T-helper 1 cell (primary cell): ENCODE data around the gene GLCE.
"Not testable (repeated sequence)": the region's sequence is repeated elsewhere in the genome, so short reads cannot be mapped to it uniquely, and the experiment has no call there.

Experiments used
- DNase-seq, 5 donors: peaks; one replicate each; pipeline ENCODE4 v3.0.0-alpha.2; 2012 to 2020

The GLCE gene

DNA sequence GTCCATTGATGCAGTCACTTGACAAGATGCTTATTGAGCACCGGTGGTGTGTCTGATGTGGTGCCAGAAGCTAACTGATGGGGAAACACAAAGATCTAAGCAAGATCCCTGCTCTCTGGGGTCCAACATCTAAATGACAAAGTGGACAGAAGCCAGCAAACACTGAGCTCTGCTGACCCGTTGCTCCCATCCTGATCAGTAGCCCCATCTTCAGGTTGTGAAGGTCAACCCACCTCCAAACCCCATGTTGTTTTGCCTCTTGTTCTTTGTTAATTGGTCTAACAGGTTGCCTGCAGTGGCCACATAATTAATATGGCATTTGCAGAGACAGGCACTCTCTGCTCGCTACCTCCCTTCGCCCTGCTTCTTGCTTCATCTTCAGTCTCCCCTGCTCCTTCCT is 21.5 kb upstream of the GLCE start:
- DNase-seq, result no peak

DNA sequence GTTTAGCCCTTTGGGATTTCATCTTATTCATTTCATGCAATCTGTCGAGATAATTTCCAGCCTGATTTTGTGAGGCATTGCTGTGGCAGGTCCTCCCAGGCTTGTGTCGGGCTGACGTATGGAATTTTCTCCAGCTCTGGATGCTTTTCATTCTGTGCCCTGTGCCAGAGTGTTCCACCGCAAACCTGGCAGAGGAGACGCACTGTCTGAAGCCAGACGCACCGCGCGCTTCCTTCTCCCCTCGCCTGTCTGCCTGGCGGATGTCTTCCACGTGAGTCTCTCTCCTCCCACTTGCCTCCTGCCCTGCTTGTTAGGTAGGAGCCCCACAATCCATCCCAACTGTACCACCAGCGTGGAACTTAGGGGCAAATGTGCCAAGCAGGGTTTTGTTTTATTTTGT is 20.1 kb upstream of the GLCE start:
- no peak for DNase-seq

DNA sequence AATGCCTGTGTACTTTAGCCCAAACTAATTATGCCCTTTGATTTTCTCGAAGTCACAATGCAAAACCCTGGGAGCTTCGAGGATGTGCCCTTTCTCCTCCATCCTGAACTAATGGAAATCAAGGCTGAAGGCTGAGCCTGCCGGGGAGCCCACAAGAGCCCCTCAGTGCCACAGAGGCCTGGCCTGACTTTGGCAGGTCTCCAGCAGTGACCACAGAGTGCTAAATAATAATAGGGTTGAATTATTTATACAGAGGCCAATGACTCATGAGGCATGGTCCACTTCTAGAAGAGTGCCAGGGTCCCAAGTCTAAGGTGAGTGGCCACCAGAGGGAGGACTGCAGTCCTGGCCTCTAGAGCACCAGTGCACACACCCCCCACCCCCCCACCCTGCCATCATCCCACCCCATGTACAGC is 19.1 kb upstream of the GLCE start:
- DNase-seq, result no peak

DNA sequence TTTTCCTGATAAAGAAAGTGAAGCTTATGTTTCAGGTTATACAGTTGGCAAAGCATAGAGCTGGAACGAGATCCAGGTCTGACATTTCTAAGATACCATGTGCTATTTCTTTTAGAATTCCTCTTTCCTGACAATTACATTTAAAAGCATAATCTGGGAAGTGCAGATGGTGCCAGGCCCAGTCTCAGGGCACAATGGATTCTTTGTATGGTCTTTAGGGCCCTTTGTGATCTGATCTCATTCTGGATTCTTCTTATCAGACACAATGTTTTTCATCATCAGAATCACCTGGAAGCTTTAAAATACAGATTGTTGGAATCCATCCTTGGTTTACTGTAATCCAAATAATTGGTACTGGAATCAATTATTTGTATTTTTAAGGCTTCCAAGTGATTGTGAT is 18.6 kb upstream of the GLCE start:
- DNase-seq, result no peak

DNA sequence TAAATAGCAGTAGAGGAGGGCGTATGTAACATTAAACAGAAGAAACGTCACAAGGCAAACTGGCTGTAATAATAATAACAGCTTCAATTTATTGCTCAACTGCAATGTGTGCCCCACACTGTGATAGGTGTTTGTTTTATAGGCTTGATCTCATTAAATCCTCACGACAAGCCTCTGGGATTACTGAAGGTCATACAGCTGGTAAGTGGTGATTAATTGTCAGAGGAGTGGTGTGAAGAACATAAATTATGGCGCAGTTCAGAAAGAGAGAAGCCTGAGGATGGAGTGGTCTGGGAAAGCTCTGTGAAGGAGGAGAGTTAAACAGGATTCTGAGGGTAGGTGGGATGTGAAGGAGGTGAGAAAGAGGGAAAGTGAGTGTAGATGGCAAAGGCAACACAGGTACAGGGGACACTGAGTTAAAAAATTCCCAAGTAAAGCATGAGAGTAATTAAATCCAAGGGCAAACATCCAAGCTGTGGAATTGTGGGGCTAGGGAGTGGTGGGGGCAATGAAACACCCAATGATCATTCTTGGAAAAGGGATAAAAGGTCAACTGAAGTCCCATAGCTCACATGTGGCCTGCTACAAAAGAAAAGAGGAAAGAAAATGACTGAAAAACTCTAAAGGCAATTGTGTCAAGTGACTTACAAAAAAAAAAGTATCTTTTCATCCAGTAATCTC is 16.5 kb upstream of the GLCE start:
- DNase-seq, result no peak

DNA sequence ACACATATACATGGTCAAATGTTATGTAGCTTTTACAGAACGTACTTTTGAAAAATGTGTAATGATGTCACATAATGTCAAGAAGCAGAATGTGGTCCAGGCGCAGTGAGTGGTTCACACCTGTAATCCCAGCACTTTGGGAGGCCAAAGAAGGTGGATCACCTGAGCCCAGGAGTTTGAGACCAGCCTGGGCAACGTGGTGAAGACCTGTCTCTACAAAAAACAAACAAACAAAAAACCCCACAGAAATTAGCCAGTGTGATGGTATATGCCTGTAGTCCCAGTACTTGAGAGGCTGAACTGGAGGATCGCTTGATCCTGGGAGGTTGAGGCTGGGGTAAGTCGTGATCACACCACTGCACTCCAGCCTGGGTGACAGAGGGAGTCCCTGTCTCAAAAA is 15.9 kb upstream of the GLCE start:
- no peak for DNase-seq

DNA sequence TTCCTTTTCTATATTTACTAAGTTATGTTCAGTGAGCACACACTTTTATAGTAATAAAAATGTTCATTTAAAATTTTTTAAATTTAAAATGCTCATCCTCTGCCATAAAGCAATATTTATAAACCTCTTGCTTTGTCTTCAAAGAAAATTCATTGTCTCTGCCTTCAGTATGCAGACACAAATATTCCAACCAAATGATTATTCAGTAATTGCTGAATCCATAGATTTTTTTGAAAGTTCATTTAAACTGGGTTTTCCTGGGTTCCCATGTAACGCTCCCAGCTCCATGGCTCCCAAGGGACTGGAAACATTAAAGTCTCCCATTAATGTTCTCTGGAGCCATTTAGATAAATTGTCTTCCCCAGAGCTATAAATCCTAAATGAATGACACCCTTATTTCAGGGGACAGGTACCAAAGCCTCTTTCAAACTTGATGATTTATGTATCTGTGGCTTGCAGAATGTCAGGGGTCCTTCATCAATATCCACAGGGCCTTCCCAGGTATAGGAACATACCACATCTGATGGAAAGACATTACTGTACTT is 15.2 kb upstream of the GLCE start:
- no peak for DNase-seq

DNA sequence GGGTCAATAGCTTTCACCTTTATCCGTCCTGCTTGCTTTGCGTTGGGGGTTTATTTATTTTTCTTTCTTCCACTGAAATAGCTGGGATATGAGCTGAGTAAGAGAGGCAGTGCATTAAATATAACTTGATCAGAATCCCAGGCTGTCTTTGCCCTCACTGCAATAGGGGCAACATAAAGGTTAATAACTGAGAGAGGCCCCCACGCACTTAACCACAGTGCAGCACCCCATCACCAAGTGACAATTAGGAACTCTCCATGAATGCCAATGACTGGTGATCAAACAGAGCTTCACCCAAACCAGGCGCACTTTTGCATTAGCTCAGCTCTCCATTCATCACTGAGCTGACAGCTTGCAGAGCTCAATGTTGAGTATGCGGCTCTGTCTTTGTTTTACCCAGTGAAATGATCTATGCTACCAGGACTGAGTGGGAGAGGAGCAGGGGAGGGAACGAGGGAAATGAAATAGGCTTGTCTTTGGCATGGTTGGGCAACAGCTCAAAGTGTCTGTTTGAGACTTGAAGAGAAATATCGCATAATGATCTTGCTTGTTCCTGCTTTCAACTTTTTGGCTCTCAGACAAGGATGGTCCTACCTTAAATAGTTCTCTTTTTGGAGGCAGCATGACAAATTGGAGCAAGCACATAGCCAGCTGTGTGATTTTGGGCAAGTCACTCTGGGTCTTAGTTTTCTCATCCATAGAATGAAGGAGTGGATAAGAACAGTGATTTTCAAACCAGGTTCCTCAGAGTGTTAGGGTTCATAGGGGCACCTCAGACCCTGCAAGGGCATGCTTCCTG is 14.5 kb upstream of the GLCE start:
- no peak for DNase-seq

DNA sequence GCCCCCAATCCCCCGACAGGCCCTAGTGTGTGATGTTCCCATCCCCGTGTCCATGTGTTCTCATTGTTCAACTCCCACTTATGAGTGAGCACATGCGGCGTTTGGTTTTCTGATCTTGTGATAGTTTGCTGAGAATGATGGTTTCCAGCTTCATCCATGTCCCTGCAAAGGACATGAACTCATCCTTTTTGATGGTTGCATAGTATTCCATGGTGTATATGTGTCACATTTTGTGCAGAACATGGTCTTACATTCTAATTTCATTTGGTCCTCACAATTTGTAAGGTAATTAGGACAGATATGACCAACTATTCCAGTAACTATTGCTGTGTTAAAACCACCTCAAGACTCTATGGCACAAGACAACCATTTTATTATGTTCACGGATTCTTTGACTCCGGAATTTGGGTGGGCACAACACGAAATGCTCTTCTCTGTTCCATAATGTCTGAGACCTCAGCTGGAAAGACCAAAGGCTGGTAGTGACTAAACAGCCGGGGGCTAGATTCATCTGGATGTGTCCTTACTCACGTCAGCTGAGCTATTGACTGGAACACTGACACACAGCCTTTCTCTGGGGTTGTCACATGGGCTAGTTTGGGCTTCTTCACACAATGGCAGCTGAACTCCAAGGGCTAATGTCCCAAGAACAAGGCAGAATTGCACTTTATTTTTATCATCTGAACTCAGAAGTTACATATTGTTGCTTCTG is 13.6 kb upstream of the GLCE start:
- DNase-seq, result no peak

DNA sequence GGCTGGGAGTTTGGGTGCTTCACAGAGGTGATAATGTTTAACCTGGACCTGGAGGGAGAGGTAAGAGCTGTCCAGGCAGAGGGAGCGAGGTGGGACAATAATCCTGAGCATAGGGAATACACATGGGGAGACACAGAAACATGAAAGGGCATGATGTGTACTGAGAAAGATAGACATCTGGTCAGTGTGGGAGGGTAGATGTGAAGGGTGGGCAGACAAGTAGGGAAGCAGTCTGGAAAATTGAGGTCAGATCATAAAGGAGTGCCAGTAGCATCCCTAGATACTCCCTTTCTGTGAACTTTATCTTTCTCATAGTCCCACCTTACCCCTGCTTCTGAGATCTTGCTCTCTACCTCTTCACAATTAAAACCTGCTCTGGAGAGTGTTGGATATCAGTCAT is 12.0 kb upstream of the GLCE start:
- no peak for DNase-seq

DNA sequence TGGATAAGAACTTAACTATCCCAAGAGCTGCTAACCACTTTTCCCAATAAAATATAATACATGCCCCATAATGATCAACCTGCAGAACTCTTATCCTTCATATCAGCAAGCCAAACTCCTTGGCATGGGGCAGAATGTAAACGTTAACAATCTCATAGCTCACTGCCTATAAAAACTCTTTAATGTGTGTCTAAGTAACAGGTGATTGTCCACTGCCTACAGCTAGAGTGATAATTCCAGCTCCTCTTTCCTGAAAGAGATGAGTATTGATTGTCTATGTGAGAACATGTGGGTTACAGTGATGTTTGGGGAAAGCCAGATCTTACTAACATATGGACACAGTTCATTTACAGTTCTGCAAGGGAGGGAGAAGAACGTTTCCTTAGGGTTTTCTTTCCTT is 11.3 kb upstream of the GLCE start:
- no peak for DNase-seq

DNA sequence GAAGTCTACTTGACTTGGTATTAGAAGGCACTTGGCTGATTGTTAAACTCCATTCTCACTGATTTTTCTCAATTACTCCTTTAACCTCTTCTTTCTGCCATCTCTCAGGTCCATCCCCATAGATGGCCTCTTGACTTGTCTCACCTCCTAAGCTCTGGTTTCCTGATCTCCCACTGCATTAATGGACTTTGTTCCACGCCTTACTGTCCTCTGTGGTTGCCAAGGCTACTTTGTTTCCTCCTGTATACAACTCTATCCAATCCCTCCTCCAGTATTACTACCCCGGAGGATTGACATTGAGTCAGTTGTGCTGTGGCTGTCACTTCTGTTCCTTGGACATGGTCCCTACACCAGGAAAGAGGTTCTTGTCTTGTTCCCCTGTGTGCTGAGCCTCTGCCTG is 10.6 kb upstream of the GLCE start:
- DNase-seq, result no peak

DNA sequence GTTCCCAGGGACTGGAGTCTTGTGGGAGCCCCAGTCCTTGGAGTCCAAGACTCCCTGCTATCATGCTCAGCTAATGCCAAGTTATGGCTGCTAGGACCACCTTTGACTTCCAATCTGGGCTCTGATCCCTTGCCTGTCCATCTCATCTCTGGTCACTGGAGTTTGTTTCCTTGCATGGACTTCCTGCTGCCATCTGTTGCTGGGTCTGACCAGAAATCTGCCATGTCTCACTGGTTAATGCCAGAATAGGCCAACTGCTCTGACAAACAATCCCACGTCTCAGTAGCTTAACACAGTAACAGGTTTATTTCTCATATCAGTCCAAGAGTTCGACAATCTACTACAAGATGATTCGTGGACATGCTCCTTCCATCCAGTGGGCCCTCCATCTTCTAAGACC is 10.1 kb upstream of the GLCE start:
- DNase-seq, result no peak

DNA sequence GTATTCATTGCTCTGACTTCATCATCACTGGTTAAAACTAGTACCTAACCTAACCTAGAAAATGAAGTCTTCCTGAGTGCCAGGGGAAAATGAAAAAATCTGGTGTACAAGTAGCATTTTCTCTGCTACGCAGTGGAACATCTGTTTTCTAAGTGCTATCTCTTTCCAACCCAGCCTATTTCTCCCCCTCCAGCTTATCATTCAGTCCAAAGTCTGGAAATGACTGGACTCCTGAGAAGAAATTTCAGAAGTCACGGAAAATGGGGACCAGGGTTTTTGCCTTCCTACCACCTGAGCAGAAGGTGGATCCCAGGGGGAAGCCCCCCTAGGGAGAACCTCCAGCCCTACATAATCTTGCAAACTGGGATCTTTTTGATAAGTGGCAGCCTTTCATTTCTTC is 9.6 kb upstream of the GLCE start:
- DNase-seq, result no peak

DNA sequence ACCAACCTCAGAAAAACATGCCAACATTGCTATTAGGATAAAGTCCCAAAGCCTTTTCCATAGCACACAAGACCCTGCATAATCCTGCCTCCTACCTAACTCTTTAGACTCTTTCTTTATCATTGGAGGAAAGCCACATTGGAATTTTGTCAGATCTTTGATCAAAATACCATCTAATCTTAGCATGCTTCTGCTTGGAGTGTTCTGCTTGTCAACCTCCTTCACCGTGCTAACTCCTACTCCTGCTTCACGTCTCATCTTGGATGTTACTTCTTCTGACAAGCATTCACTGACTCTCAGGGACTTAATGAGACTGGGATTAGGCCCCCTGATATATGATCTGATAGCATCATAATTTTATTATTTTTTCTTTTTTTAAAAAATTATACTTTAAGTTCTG is 7.4 kb upstream of the GLCE start:
- DNase-seq, result no peak

DNA sequence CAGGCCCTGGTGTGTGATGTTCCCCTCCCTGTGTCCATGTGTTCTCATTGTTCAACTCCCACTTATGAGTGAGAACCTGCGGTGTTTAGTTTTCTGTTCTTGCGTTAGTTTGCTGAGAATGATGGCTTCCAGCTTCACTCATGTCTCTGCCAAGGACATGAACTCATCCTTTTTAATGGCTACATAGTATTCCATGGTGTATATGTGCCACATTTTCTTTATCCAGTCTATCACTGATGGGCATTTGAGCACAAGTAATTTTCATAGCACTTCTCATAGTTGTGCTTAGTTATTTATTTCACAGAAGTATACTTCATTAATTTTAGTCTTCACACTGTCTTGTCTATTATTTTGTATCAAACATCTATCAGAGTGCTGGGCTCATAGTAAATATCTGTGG is 6.8 kb upstream of the GLCE start:
- not testable (repeated sequence) for DNase-seq

DNA sequence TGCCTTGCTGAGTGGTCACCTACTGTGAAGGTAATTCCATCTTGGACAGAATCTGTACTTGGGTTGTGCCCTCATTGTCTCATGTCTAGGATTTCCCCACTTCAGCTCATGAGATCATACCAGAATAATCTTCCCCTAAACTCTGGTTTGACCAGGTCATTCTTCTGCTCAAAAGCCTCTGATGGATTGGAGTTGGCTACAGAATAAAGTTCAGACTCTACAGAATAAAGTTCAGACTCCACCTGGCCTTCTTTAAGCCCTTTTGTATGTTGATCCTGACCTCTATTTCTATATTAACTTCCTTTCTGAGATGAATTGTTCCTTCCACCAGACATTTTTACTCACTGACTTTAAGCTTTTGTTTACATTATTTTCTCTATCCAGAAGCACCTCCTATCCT is 6.4 kb upstream of the GLCE start:
- no peak for DNase-seq

DNA sequence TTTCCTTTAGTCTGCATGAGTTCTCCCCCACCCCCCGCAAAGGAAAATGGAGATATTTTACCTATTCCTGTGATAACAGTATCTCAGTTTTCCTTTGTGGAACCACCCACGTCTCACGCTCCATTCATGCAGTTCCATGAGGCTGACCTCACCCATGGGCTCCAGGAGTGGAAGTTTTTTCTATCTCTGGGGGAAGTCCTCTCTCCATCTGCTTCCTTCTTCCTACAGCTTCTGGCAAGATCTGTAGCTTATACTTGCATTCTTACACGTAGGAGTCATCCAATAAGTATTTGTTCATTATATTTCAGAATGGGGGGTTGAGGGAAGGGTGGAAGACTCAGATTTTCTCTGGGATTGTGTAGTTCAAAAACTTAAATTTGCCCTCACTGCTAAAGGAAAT is 5.8 kb upstream of the GLCE start:
- no peak for DNase-seq

DNA sequence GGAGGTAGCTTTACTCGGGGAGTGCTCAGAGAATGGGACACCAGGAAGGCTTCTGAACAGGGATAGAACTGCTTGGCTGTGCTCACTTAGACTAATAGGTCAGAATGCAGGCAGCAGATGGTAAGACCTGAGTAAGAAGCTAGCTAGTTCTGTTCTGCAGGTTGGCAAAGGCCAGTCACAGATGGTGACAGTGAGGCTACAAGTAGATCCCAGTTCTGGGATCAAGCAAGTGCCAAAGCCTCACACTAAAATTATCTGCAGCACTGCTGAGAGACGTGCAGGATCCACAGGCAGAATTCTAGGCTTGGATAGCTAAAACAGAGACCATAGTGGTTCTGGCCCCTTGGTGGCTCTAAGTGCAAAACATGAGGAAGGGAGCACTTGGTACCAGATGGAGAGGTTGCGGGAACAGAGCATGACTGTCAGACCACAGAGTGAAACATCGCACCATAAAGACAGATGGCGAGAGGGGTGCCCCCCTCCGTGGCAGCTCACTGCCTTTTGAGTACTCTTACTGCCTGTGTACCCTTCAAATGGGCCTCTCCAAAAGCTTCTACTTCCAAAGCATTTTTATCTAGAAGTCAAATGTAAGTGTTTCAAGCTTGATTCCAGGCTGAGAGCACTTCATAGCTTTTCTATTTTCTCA is 3.6 kb upstream of the GLCE start:
- no peak for DNase-seq

DNA sequence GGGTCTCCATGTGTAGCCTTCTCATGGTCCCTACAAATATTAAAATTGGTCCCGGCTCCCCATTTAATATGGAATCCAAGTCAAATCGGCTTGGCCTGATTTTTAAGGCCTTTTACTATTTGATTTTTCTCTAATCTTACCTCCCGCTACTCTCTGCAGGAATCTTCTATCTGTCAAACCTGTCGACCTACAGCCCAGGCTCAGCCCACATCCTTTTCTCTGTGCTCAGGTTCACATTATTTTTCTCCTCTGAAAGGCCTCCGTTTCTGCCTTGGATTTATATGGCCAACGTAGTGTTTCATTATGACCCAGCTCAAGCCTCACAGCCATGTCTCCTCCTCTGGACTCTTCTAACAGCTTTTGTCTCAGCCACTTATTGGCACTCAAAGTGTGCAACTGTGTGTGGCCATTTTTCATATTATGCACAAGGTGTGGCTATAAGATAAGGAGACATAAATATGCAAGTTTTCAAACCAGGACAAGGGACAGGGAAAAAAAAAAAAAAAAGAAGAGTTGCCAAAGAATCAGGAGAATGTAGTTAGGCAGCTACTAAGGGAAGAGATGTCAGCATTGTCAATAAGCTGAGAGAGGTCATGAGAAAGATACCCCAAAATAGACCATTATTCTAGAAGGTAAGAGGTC is 2.1 kb upstream of the GLCE start:
- no peak for DNase-seq

DNA sequence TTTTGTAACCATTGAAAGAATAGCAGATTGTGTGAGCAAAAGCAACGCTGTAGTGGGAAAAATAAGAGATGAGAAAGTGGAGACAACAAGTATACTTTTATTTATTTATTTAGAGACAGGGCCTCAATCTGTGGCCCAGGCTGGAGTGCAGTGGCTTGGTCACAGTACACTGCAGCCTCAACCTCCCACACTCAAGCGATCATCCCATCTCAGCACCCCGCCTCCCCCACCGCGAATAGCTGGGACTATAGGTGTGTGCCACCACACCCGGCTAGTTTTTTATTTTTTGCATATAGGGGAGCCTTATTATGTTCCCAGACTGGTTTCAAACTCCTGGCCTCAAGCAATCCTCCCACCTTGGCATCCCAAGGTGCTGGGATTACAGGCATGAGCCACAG is 1.6 kb upstream of the GLCE start:
- no peak for DNase-seq

DNA sequence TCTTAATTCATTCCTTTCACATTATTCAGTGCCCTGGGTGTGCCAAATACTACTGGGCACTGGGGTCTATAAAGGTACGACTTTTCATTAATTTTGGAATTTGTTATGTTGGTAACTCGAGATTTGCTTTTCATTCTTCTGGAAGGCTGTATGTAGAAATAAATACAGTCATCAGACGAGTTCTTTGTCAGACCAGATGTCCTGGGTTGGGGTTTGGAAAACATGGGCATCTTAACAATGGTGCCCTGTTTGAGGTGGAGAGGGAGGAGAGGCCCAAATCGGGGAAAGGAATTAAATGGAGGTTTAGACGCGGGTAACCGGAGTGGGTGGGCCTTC is 662 bp upstream of the GLCE start:
- DNase-seq, result no peak
